ENCODE measurements around the gene GLP2R.

GLP2R gene

GRCh38 chr17:9837551-9838471 lies 12.1 kb downstream of the GLP2R start:
- no peak for TF ChIP-seq CTCF (IDR thresholded peaks at IDR 0.05; ENCODE audit: low read depth, low read length)
- peak; percentile 10 for DNase-seq (ENCODE audit: extremely low read depth, low read depth)

GRCh38 chr17:9839433-9839832 lies 13.7 kb downstream of the GLP2R start:
- no peak for DNase-seq (ENCODE audit: extremely low read depth, low read depth)
- no peak for TF ChIP-seq CTCF (IDR thresholded peaks at IDR 0.05; ENCODE audit: low read depth, low read length)

DNA sequence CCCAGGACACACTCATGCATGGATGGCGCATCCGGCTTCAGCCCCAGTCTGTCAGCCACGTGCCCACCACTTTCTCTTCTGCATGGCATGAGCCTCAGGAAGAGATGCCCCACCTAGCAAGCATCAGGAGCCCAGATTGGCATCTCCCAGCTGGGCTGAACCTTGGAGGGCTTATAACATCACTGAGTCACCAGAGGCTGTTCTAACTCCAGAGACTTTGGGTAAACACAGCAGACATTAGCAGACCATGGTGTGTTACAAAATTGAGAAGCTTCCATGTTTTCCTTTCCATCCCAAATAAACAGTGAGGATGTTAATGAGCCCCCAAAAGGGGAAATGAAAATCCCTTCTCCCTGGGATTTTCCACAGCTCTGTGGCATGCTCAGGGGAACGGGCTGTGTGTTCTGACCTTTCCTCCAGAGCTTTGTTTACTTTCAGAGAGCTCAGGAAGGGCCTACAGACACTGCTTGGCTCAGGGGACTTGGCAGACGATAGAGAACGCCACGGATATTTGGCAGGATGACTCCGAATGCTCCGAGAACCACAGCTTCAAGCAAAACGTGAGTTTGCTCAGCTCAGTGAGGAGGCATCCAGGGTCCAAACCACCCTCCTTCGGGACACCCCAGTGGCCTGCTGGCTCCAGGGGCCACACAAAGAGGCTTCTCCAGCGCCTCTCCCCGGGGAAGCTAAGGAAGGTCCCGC lies 16.5 kb downstream of the GLP2R start:
- DNase-seq (ENCODE audit: extremely low read depth, low read depth) = no peak
- no peak for TF ChIP-seq CTCF (IDR thresholded peaks at IDR 0.05; ENCODE audit: low read depth, low read length)

DNA sequence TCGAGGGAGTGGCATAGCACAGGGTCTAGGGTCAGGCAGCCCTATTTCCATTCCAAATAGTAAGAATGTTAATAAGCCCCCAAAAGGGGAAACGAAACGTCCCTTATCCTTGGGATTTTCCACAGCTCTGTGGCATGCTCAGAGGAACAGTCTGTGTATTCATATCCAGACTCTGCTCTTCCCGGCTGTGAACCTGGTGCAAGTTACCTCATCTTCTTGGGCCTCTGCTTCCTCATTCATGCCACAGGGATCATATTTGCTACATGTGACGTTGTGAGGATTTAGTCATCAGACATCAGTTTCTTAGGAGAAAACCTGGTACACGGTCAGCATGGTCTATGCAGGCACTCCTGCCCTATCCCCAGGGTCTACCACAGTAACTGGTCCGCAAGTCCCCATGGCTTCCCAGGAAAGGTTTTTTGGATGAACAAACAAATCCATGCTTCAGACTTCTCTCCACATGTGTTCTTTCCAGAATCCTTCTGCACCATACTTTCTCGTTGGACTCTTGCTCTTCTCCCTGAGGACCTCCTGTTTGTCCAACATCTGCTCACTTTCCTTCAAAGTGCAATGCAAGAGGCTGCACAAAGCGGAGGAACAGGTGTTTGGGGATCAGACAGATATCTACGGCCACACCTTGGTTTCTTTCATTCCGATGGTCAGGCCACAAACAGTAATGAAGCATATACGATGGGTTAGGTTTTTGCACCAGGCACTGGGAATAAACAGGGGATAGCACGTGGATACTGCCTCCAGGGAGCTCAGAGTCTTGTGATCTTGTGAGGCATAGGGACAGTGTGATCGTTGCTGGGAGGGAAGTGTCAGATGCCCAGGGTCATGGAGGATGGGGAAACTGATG lies 17.7 kb downstream of the GLP2R start:
- no peak for DNase-seq (ENCODE audit: extremely low read depth, low read depth)

DNA sequence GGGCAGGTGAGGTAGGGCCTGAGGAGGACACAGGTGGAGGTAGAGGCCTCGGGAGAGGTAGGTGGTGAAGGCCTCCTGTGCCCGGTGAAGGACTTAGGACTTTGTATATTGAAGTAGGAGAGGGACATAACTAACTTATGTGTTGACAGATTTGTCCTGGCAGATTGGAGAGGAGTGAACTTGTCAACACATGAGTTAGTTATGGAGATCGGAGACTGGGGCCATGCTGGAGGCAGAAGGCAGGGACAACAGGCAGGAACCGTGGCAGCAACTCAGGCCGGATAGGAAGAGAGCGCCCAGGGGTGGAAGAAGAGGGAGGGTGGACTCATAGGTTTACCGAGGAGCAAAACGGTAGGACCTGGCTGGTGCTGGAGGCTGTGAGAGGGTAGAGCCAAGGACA lies 18.4 kb downstream of the GLP2R start:
- DNase-seq (ENCODE audit: extremely low read depth, low read depth) = no peak
- no peak for TF ChIP-seq CTCF (IDR thresholded peaks at IDR 0.05; ENCODE audit: low read depth, low read length)

More for the DNA sequence above, 17.7 kb downstream of the GLP2R start:
- no peak for TF ChIP-seq CTCF (IDR thresholded peaks at IDR 0.05; ENCODE audit: low read depth, low read length)

DNA sequence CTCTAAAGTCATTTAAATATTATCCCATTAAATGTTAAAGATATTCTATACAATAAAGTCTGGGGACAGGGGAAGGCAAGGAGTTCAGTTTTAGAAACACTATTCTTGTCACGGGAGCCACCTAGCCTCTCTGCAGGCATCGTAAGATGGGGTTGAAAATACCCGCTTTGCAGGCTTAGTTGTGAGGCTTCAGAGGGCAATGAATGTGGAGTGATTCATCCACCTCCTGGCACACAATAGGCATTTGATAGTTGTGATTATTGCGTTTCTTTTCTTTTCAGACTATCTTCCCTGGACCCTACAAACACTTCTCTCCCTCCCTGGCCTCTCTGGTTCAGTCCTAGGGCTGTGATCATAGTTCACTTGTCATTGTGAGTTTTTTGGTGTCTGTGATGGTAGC lies 19.6 kb downstream of the GLP2R start:
- TF ChIP-seq CTCF (IDR thresholded peaks at IDR 0.05; ENCODE audit: low read depth, low read length) = no peak
- DNase-seq (ENCODE audit: extremely low read depth, low read depth) = no peak
